CMK (cell line): Measurements from ENCODE around the gene MTF1.

Experiments
- DNase-seq: peaks from one replicate; pipeline ENCODE4 v3.0.0-alpha.2; 2010; ENCODE audit warnings: low read depth

Gene MTF1

GRCh38 chr1:37828410-37829074, 30.9 kb downstream of the MTF1 start:
- no peak for DNase-seq

- DNase-seq: no peak
Measured at GRCh38 chr1:37825506-37825905, 33.9 kb downstream of the MTF1 start.

GRCh38 chr1:37824001-37824400, 35.4 kb downstream of the MTF1 start:
- no peak for DNase-seq

- no peak for DNase-seq
Measured at GRCh38 chr1:37822906-37823815, 36.2 kb downstream of the MTF1 start.

GRCh38 chr1:37821481-37821880, 37.9 kb downstream of the MTF1 start:
- DNase-seq: no peak

GRCh38 chr1:37817481-37817880, 41.9 kb downstream of the MTF1 start:
- DNase-seq: no peak

- DNase-seq: no peak
Measured at GRCh38 chr1:37814252-37814651, 45.1 kb downstream of the MTF1 start.

GRCh38 chr1:37813529-37814145, 45.8 kb downstream of the MTF1 start:
- no peak for DNase-seq

- DNase-seq: no peak
Measured at GRCh38 chr1:37811027-37811655, 48.3 kb downstream of the MTF1 start.

GRCh38 chr1:37809942-37810341, 49.5 kb downstream of the MTF1 start:
- no peak for DNase-seq

- no peak for DNase-seq
Measured at GRCh38 chr1:37808369-37809319, 50.7 kb downstream of the MTF1 start.

GRCh38 chr1:37807555-37808368, 51.6 kb downstream of the MTF1 start, which contains the start of the genes C1orf122 and YRDC:
Gene C1orf122 (plus strand): TSS chr1:37807790. CDS start chr1:37808405, 615 bp downstream.
Gene YRDC (minus strand): TSS chr1:37808208. CDS start chr1:37808180, 28 bp downstream.
- peak; percentile 87 for DNase-seq

GRCh38 chr1:37807220-37807554, 52.2 kb downstream of the MTF1 start:
- no peak for DNase-seq

GRCh38 chr1:37802439-37802838, 57.0 kb downstream of the MTF1 start:
- no peak for DNase-seq

- no peak for DNase-seq
Measured at GRCh38 chr1:37797750-37798345, 61.5 kb downstream of the MTF1 start.

- DNase-seq: no peak
Measured at GRCh38 chr1:37795340-37796125, 63.9 kb downstream of the MTF1 start.

GRCh38 chr1:37794372-37795339, 64.7 kb downstream of the MTF1 start:
- no peak for DNase-seq
